Activated CD8-positive, alpha-beta memory T cell treated with anti-CD3 and anti-CD28 coated beads, Interleukin-2, amount 50 U/mL, for 1 hour (primary cell): ENCODE measurements around the gene SVOP.
"Not testable (repeated sequence)": the region's sequence is repeated elsewhere in the genome, so short reads cannot be mapped to it uniquely, and the experiment has no call there.

Experiments used
- DNase-seq: peaks from one replicate; pipeline ENCODE4 v3.0.0-alpha.2; 2020; ENCODE audit errors: extremely low read depth

Gene SVOP

GRCh38 chr12:108890208-108890607, 130.7 kb downstream of the SVOP start:
- no peak for DNase-seq

DNA sequence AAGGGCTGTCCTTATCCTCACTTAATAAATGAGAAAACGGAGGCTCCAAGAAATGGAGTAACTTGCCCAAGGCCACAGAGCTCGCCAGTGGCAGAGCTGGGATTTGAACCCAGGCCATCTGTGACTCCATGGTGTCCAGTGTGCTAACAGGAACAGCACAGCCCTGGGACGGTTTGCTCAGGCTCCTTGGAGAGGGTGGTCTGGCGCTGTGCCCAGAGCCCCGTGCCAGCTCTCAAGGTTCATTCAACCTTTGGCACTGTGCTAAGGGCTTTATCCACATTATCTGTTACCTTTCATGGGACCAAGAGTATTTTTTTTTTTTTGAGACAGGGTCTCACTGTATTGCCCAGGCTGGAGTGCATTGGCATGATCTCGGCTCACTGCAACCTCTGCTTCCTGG, 132.8 kb downstream of the SVOP start:
- no peak for DNase-seq

DNA sequence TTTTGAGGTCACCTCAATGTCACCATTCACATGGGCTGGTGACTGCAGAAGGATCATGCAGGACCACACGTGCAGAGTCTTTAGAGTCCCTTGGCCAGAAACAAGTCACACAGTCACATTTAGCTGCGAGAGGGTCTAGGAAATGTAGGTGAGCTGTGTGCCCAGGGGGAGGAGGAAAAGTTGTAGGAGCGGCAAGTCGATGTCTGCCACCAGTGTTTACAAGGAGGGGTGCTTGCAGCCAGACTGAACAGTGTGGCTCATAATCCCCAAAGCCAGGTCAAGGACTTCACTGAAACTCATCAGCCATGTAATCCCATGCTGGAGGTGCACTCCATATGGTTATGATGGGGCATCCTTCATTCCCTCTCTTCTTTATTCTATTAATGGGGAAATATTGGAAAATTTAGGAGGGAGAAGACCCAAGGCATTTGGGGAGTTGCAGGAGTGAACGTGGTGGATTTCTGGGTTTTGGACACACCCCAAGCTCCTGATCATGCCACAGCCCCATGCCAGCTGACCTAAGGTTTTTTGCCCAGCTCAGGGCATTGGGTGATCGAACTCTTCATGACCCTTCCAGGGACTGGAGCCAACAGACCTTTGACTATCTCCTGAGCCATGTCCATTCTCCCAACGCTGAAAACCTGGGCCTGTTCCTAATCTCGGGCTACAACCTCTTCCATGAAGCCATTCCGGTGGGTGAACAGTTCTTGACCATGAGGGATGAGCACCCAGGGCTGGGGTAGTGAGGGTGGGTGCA, 133.8 kb downstream of the SVOP start:
- DNase-seq: no peak

- peak; percentile 8 for DNase-seq
Measured at GRCh38 chr12:108884116-108885012, 136.5 kb downstream of the SVOP start.

DNA sequence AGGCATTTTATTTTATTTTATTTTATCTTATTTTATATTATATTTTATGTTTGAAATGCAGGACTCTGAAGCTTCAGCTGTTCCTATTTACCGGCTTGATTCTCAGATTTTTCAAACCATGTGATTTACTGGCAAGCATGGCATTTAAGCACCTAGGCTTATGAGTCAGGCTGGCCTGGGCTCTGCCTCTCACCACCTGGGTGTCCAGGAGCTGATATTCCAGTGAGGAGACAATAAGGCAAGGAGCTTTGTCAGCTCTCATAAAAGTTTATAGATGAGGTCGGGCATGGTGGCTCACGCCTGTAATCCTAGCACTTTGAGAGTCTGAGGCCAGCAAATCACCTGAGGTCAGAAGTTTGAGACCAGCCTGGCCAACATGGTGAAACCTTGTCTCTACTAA, 138.9 kb downstream of the SVOP start:
- DNase-seq: no peak

DNA sequence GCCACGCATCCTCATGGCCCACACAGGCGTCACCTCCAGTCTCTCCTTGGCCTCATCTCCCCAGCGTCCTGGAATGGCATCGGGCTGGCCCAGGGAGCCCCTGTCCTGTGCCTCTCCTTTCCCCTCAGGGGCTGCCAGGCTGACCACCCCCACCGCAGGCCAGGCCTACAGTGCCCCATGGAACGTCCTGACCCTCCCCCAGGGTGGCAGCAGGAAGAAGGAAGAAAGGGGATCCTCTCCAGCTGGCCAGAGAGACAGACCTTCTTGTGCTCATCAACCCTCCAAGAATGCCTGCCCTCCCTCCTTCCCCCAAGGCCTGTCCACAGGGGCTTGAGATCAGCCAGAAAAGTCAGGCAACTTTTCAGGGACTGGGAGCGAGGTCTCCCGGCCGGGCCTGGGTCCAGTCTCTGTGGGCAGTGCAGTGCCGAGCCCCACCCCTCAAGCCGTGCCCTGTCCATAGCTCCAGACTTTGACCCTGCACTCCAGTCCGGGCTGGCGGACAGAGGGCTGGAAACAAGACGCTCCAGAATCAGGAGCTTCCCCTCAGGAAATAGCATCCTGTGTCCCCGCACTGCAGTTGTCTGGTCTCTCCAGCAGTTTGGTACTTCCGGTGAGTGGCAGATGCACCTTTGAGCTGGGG, 141.1 kb downstream of the SVOP start, which contains the start of gene DAO:
Gene DAO, plus strand, starts transcription at position 478 of the 640 bp plus-strand sequence. CDS start 4,915 bp downstream, outside the sequence.
- no peak for DNase-seq

GRCh38 chr12:108876550-108876949, 144.3 kb downstream of the SVOP start:
- DNase-seq: no peak

DNA sequence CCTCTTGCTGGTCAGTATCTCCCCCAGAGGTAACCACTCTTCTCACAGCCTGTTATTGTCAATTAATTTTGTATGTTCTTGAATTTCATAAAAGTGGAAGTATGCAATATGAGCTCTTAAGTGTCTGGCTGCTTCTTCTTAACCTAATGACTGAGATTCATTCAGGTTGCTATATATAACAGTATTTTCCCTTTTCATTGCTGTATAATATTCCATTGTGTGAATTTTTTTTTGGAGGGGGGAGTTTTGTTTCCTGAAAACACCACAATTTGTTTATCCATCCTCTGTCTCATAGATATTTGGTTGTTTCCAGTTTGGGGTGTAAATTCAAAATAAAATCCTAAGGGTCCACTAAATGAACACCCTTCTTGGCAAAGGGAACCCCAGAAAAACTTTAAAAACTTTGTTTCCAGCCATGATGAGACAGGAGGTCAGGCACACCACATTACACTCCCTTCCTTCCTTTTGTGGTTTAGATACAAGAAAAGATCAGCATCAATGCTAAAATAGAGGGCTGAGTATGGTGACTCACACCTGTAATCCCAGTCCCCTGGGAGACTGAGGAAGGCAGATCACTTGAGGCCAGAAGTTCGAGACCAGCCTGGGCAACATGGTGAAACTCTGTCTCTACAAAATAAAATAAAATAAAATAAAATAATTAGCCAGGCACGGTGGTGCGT, 145.0 kb downstream of the SVOP start:
- no peak for DNase-seq

GRCh38 chr12:108875280-108875679, 145.6 kb downstream of the SVOP start:
- DNase-seq: no peak

DNA sequence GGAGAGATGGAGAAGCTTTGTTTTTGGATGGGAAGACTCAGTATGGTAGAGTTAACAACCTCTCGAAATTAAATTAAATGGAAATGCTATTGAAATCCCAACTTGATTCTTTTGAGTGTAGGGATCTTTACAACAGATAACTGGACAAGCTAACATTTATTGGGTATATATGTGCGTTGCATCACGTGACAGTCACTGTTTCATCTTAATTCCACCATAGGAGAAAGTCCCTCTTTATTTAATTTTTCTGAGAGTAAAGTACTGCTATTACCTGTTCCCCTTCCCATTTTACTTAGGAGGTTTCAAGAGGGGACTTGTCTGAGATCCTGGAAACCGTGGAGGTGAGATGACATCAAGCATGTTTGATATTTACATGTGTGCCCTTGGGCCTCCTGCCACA, 152.1 kb downstream of the SVOP start:
- no peak for DNase-seq

DNA sequence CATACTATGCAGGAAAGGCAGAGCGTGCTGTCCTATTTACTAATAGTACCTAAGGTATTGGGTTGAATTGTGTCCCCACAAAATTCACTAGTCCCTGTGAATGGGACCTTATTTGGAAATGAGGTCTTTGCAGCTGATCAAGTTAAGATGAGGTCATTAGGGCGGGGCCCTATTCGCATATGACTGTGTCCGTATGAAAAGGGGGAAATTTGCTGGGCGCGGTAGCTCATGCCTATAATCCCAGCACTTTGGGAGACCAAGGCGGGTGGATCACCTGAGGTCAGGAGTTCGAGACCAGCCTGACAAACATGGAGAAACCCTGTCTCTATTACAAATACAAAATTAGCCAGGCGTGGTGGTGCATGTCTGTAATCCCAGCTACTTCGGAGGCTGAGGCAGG, 154.8 kb downstream of the SVOP start:
- DNase-seq: not testable (repeated sequence)

DNA sequence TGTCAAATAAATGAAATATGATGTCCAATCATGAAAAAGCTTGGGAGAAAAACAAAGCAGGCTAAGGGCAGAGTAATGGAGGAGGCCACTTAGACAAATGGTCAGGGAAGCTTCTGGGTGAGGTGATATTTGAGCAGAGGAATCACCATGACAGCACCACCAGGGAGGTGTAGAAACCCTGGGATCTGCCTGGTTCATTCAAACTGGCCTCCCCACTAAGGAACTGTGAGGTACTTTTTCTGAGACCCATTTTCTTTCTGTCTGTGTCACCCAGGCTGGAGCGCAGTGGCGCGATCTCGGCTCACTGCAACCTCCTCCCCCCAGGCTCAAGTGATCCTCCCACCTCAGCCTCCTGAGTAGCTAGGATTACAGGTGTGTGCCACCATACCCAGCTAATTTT, 155.7 kb downstream of the SVOP start:
- no peak for DNase-seq

- no peak for DNase-seq
Measured at GRCh38 chr12:108862588-108862959, 158.3 kb downstream of the SVOP start.

DNA sequence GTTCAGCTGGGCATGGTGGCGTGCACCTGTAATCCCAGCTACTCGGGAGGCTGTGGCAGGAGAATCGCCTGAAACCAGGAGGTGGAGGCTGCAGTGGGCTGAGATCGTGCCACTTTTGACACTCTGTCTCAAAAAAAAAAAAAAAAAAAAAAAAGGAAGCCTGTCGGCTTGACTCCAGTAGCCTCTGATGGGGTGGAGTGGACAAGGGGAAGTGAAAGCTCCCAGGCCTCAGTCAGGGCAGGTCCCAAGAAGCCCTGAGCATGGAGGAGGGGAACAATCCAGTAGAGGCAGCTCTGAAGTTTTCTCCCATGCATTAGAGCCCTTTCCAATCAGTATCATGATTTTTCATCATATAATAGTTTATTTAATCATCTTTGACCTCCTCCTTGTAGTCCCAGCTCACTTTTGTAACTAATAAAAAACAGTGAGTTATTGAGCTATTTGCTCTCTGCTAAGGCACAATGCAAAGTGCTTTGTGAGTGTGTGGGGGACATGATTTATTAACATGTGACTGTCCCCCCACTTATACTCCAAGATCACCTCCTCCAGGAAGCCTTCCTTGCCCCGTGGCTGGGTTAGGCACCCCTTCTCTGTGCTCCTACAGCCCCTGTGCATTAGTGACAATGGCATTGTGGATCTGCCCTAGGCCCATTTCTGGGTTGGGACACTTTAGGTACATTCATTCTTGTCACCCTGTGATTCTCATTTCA, 158.8 kb downstream of the SVOP start:
- no peak for DNase-seq

GRCh38 chr12:108860443-108860842, 160.4 kb downstream of the SVOP start:
- no peak for DNase-seq

DNA sequence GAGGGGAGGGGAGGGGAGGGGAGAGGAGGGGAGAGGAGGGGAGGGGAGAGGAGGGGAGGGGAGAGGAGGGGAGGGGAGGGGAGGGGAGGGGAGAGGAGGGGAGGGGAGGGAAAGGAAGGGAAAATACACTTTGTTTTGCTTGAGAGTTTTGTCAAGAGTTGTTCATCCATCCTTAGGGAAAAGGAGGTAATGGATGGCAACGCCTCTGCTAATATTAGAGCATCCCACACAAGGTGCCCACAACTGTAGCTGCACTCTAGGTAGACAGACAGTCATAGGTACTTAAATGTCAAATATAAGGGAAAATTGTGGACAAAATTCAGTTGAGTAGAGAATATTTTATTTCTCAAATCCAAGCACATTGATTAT, 161.0 kb downstream of the SVOP start:
- DNase-seq: no peak

DNA sequence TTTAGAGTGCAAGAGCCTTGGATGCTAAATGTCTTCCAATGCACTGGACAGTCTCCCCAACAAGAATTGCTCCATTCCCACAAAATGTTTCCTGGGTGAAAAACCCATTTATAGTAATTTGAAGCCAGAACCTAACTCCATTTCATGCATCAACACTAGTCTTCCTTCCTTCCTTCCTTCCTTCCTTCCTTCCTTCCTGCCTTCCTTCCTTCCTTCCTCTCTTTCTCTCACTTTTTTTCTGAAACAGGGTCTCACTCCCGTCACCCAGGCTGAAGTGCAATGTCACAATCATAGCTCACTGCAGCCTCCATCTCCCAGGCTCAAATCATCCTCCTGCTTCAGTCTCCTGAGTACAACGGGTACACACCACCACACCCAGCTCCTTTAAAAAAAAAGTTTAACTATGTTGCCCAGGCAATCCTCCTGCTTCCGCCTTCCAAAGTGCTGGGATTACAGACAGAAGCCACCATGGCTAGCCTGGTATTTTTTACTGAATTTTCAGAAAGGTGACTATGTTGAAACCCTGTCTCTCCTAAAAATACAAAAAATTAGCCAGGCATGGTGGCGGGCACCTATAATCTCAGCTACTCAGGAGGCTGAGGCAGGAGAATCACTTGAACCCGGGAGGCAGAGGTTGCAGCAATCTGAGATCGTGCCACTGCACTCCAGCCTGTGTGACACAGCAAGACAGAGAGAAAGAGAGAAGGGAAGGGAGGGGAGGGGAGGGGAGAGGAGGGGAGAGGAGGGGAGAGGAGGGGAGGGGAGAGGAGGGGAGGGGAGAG, 161.5 kb downstream of the SVOP start:
- not testable (repeated sequence) for DNase-seq

DNA sequence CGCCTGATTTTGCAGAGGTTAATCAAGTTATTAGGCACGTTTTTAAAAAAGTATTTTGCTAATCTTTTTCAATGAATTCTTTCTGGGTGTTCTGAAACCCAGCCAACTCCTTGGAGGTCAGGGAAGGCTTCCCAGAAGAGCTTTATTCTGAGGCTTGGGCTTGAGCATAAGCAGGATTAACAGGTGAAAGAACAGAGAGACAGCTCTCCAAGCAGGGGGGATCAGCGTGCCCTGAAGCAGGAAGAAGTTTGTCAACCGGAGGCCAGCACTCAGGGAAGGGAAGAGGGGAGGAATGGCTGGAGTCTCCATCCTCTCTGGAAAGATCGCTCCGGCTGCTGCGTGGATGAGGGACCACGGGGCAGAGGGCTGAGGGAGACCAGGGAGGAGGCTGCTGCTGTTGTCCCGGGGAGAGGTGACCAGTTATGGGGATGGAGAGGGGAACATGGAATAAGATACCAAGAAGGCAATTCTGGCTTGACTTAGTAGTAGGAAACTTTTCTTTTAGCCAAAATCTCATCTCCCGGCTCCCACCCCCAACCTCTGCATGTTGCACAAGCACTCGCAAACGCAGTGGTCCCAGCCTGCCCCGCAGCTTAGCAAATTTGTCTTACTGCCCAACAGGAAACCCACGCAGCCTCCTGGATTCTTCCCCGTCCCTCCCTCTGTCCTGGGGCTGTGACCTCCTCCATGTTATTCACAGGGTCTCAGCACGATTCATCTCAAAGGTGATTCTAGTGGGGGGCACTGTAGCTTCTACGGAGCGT, 162.4 kb downstream of the SVOP start:
- DNase-seq: no peak
